ENCODE data around the gene ATXN7L1.
A peak's percentile ranks its signal among the peaks of the same experiment; 100 is the strongest.
"Not testable (repeated sequence)": the region's sequence is repeated elsewhere in the genome, so short reads cannot be mapped to it uniquely, and the experiment has no call there.

The ATXN7L1 gene

GRCh38 chr7:105890290-105890997, 14.0 kb upstream of the ATXN7L1 start:
- peak in 1 of 2 donors; percentile 38 for DNase-seq (ENCODE audit: low read depth in 2 of 2)

GRCh38 chr7:105887569-105888189, 11.3 kb upstream of the ATXN7L1 start:
- DNase-seq (ENCODE audit: low read depth in 2 of 2) = no peak

GRCh38 chr7:105886776-105887175, 10.4 kb upstream of the ATXN7L1 start:
- no peak for DNase-seq (ENCODE audit: low read depth in 2 of 2)

- DNase-seq (ENCODE audit: low read depth in 2 of 2) = no peak
Observed at GRCh38 chr7:105885387-105886111, 9.2 kb upstream of the ATXN7L1 start.

- not testable (repeated sequence) for DNase-seq (ENCODE audit: low read depth in 2 of 2)
Observed at GRCh38 chr7:105883179-105883578, 6.8 kb upstream of the ATXN7L1 start.

GRCh38 chr7:105881439-105881838, 5.0 kb upstream of the ATXN7L1 start:
- DNase-seq (ENCODE audit: low read depth in 2 of 2) = no peak

GRCh38 chr7:105880571-105881330, 4.4 kb upstream of the ATXN7L1 start:
- no peak for DNase-seq (ENCODE audit: low read depth in 2 of 2)

GRCh38 chr7:105879782-105880181, 3.4 kb upstream of the ATXN7L1 start:
- no peak for DNase-seq (ENCODE audit: low read depth in 2 of 2)

- no peak for DNase-seq (ENCODE audit: low read depth in 2 of 2)
Observed at GRCh38 chr7:105878746-105879605, 2.6 kb upstream of the ATXN7L1 start.

- DNase-seq (ENCODE audit: low read depth in 2 of 2) = no peak
Observed at GRCh38 chr7:105877736-105878135, 1.3 kb upstream of the ATXN7L1 start.

GRCh38 chr7:105876964-105877601, 684 bp upstream of the ATXN7L1 start:
- no peak for DNase-seq (ENCODE audit: low read depth in 2 of 2)

- no peak for DNase-seq (ENCODE audit: low read depth in 2 of 2)
Observed at GRCh38 chr7:105875505-105875904, 894 bp downstream of the ATXN7L1 start.

GRCh38 chr7:105874055-105874454, 2.3 kb downstream of the ATXN7L1 start:
- no peak for DNase-seq (ENCODE audit: low read depth in 2 of 2)

GRCh38 chr7:105872491-105872890, 3.9 kb downstream of the ATXN7L1 start:
- DNase-seq (ENCODE audit: low read depth in 2 of 2) = no peak

- DNase-seq (ENCODE audit: low read depth in 2 of 2) = no peak
Observed at GRCh38 chr7:105871142-105871541, 5.3 kb downstream of the ATXN7L1 start.

GRCh38 chr7:105866102-105866801, 10.1 kb downstream of the ATXN7L1 start:
- DNase-seq (ENCODE audit: low read depth in 2 of 2) = no peak

- no peak for DNase-seq (ENCODE audit: low read depth in 2 of 2)
Observed at GRCh38 chr7:105863876-105864275, 12.5 kb downstream of the ATXN7L1 start.

- DNase-seq (ENCODE audit: low read depth in 2 of 2) = no peak
Observed at GRCh38 chr7:105862770-105863169, 13.6 kb downstream of the ATXN7L1 start.

- no peak for DNase-seq (ENCODE audit: low read depth in 2 of 2)
Observed at GRCh38 chr7:105862276-105862675, 14.1 kb downstream of the ATXN7L1 start.

GRCh38 chr7:105861224-105861623, 15.2 kb downstream of the ATXN7L1 start:
- DNase-seq (ENCODE audit: low read depth in 2 of 2) = no peak
